Measurements from ENCODE around the gene TM9SF2. TPM values are rescaled to one million over a fixed set of nuclear protein-coding genes. Genes with fewer than 3 reads are reported as not detected.

Gene TM9SF2
- total and polyA plus RNA-seq, 2 donors from 2014 or later: 88.3 to 144 TPM

DNA sequence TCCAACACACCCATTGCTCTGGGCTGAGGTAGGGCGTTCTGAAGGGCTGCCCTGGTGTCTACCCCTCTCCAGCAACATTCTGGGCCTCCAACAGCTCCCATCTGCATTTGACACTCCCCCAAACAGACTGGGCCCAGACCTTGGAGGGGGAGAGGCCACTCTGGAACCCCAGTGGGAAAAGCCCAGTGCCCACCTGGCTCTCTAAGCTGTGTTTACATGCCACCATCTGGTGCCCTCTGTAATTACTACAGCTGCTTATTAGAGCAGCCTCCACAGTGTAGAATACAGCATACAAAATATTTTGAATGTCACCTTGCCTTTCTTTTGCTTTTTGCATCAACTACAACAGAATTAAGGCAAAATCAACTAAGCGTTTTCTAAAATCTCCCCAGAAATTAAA, 35.8 kb upstream of the TM9SF2 start:
- no peaks in the 10 kb centered on the region for H3K4me1 ChIP-seq (ENCODE audit: control insufficient read depth in 2 of 3, insufficient read depth in 2 of 3, low read depth in 1 of 3, low read length in 3 of 3)
- H3K9ac ChIP-seq (ENCODE audit: low read length in 3 of 3): no peak overlapping the region
- intact Hi-C loops (cut with DNase I): no loop called here
- H3K9me3 ChIP-seq (ENCODE audit: control insufficient read depth in 2 of 3, insufficient read depth in 1 of 3, low read length in 3 of 3): no peaks in the 10 kb centered on the region
- H3K27ac ChIP-seq (ENCODE audit: low read depth in 2 of 2, low read length in 2 of 2): no peak overlapping the region
- DNase-seq (no peak), FAIRE-seq (no peak)
- H3K36me3 ChIP-seq (ENCODE audit: control insufficient read depth in 2 of 3, insufficient read depth in 3 of 3, low read length in 3 of 3): no peaks in the 10 kb centered on the region
- no peak overlapping the region for H3K4me3 ChIP-seq (ENCODE audit: low read length in 3 of 3)
- no peaks in the 10 kb centered on the region for H3K27me3 ChIP-seq (ENCODE audit: control insufficient read depth, insufficient read depth, low read length)
- TF ChIP-seq, protein P1, sequence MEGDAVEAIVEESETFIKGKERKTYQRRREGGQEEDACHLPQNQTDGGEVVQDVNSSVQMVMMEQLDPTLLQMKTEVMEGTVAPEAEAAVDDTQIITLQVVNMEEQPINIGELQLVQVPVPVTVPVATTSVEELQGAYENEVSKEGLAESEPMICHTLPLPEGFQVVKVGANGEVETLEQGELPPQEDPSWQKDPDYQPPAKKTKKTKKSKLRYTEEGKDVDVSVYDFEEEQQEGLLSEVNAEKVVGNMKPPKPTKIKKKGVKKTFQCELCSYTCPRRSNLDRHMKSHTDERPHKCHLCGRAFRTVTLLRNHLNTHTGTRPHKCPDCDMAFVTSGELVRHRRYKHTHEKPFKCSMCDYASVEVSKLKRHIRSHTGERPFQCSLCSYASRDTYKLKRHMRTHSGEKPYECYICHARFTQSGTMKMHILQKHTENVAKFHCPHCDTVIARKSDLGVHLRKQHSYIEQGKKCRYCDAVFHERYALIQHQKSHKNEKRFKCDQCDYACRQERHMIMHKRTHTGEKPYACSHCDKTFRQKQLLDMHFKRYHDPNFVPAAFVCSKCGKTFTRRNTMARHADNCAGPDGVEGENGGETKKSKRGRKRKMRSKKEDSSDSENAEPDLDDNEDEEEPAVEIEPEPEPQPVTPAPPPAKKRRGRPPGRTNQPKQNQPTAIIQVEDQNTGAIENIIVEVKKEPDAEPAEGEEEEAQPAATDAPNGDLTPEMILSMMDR (IDR thresholded peaks at IDR 0.05; ENCODE audit: borderline replicate concordance, extremely low read depth, insufficient read depth): no peak

DNA sequence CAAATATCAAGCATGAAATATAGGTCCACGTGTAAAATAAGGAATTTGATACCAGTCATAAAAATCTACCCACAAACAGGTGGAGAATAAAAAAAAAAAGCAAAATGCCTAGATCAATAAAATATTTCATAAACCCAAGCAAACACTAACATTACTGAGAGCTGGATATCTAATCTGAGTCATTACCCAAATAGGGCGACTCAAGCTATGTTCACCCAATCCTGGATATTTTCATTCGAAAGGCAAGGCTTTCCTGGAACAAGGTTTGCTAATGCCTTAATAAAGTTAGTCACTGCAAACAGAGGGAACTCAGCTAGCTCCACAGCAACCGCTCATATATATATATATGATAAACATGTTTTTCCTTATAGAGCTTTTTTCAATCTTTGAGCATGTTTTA, 33.5 kb upstream of the TM9SF2 start:
- no peaks in the 10 kb centered on the region for H3K9me3 ChIP-seq (ENCODE audit: control insufficient read depth in 2 of 3, insufficient read depth in 1 of 3, low read length in 3 of 3)
- DNase-seq (no peak), FAIRE-seq (no peak)
- H3K4me1 ChIP-seq (ENCODE audit: control insufficient read depth in 2 of 3, insufficient read depth in 2 of 3, low read depth in 1 of 3, low read length in 3 of 3): no peaks in the 10 kb centered on the region
- no peak overlapping the region for H3K9ac ChIP-seq (ENCODE audit: low read length in 3 of 3)
- no peak overlapping the region for H3K27ac ChIP-seq (ENCODE audit: low read depth in 2 of 2, low read length in 2 of 2)
- intact Hi-C loops (cut with DNase I): no loop called here
- H3K27me3 ChIP-seq (ENCODE audit: control insufficient read depth, insufficient read depth, low read length): no peaks in the 10 kb centered on the region
- TF ChIP-seq, protein P1 (IDR thresholded peaks at IDR 0.05; ENCODE audit: borderline replicate concordance, extremely low read depth, insufficient read depth): no peak
- no peaks in the 10 kb centered on the region for H3K36me3 ChIP-seq (ENCODE audit: control insufficient read depth in 2 of 3, insufficient read depth in 3 of 3, low read length in 3 of 3)
- no peak overlapping the region for H3K4me3 ChIP-seq (ENCODE audit: low read length in 3 of 3)

DNA sequence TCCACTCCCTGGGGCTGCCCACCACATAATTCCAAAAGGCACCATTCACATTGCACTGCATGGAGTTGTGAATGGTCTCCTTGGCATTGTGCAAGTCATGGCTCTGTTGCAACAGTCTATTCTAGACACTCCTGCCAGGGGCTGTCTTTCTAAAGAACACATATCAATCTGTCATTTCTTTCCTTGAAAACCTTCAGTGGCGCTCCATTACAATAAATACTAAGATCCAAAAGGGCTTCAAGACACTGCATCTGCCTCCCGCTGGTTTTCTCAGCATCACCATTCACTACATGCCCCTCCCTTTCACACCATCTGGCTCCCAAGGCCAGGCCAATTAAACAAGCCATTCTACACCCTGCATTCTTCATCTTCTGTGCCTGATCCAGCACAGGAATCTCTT, 32.2 kb upstream of the TM9SF2 start:
- Histone ChIP-seq H3K27ac (ENCODE audit: low read depth in 2 of 2, low read length in 2 of 2) (no peak overlapping the region), H3K9me3 (ENCODE audit: control insufficient read depth in 2 of 3, insufficient read depth in 1 of 3, low read length in 3 of 3) (no peaks in the 10 kb centered on the region), H3K4me3 (ENCODE audit: low read length in 3 of 3) (no peak overlapping the region), H3K27me3 (ENCODE audit: control insufficient read depth, insufficient read depth, low read length) (no peaks in the 10 kb centered on the region), H3K9ac (ENCODE audit: low read length in 3 of 3) (no peak overlapping the region), H3K36me3 (ENCODE audit: control insufficient read depth in 2 of 3, insufficient read depth in 3 of 3, low read length in 3 of 3) (no peaks in the 10 kb centered on the region), H3K4me1 (ENCODE audit: control insufficient read depth in 2 of 3, insufficient read depth in 2 of 3, low read depth in 1 of 3, low read length in 3 of 3) (no peaks in the 10 kb centered on the region)
- intact Hi-C loops (cut with DNase I): no loop called here
- TF ChIP-seq, protein P1 (IDR thresholded peaks at IDR 0.05; ENCODE audit: borderline replicate concordance, extremely low read depth, insufficient read depth): no peak
- DNase-seq (no peak), FAIRE-seq (no peak)

DNA sequence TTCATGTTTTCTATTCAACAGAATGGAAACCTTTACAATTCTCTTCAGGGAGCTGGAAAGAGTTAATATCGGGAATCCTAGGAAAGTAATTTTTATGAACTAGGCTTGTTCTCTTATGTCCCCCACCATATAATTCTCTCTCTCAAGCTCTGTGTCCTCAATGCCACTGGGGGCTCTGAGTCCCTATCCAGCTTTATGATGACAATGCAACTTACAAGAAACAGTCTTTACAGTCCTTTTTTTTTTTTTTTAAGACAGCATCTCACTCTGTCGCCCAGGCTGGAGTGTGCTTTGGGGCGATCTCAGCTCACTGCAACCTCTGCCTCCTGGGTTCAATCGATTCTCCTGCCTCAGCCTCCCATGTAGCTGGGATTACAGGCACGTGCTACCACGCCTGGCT, 31.2 kb upstream of the TM9SF2 start:
- H3K4me3 ChIP-seq (ENCODE audit: low read length in 3 of 3): no peak overlapping the region
- H3K9me3 ChIP-seq (ENCODE audit: control insufficient read depth in 2 of 3, insufficient read depth in 1 of 3, low read length in 3 of 3): no peaks in the 10 kb centered on the region
- no peaks in the 10 kb centered on the region for H3K4me1 ChIP-seq (ENCODE audit: control insufficient read depth in 2 of 3, insufficient read depth in 2 of 3, low read depth in 1 of 3, low read length in 3 of 3)
- FAIRE-seq (no peak), DNase-seq (no peak)
- H3K27ac ChIP-seq (ENCODE audit: low read depth in 2 of 2, low read length in 2 of 2): no peak overlapping the region
- TF ChIP-seq, protein P1 (IDR thresholded peaks at IDR 0.05; ENCODE audit: borderline replicate concordance, extremely low read depth, insufficient read depth): no peak
- H3K27me3 ChIP-seq (ENCODE audit: control insufficient read depth, insufficient read depth, low read length): no peaks in the 10 kb centered on the region
- no peaks in the 10 kb centered on the region for H3K36me3 ChIP-seq (ENCODE audit: control insufficient read depth in 2 of 3, insufficient read depth in 3 of 3, low read length in 3 of 3)
- intact Hi-C loops (cut with DNase I): no loop called here
- no peak overlapping the region for H3K9ac ChIP-seq (ENCODE audit: low read length in 3 of 3)
